ENCODE data around the gene RAB40C.

The RAB40C gene

GRCh38 chr16:589658-590187, at the start of gene RAB40C:
Gene RAB40C (plus strand): TSS chr16:590066. CDS start chr16:590292, 226 bp downstream.
- peak; percentile 99 for DNase-seq

DNA sequence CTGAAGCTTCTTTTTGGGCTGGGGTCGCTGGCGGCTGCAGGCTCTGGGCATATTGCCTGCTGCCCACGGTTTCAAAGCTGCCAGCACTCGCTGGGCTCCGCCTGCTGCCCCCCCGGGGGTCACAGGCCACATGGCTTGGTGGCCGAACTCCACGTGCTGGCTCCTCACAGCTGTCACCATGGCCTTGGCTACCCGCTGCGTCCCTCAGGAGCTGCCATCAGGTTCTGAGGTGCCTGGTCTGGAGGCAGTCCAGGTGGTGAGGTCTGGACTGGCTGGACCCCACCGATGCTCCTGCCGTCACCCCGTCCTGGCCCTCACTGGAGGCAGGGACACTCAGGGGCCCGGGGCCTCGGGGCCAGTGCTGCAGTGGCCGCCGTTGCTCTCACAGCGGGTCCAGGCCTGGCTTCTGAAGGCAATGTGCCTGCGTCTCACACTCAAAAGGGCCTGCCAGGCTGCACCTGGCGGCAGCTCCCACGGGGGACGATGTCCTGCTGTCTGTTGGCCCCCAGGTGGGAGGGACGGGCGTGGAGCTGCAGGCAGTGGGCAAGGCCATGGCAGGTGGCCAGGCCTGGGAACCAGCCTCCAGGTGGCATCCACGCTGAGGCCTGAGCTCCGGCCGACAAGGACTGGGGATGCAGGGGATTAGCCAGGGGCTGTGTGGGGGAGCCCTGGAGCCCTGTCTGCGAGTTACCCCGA, 49.1 kb upstream of the RAB40C start:
- DNase-seq, result no peak

DNA sequence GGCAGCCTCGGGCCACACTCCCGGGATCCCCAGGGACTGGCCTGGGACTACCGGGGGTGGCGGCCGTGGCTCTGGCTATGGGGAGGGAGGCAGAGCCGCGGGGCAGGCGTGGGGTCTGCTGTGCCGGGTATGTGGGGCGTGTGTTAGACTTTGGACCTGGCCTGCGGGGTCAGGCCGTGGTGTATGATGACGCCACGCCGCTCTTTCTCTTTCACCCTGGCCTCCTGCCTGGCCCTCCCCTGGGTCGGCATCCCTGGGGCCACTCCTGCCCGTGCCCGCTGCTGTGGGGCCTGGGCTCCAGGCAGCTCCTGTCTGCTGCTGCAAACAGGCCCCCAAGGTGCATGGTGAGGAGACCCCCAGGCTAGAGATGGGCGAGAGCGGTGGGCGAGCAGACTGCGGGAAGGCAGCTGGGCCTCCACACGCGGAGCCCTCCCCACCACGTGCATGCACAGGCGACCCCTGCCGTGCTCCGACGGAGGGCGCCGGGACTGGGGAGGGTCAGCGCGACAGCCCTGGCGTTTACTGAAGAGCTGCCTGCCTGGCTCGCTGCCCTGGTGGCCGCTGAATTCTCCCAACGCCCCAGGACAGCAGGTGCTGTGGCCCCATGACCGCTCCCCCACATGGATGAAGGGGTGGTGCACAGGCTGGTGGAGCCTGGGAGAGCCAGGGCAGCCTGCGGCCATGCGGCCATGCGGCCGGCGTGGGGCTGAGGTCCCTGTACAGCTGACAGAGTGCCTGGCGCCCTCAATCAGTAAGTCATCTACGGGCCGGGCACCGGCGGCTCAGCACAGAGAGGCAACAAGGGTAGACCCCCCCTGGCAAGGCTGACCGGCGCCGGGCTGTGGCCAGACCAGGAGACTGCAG, 46.3 kb upstream of the RAB40C start:
- DNase-seq, result no peak

GRCh38 chr16:544517-544916, 45.3 kb upstream of the RAB40C start:
- no peak for DNase-seq

GRCh38 chr16:546909-547770, 42.7 kb upstream of the RAB40C start:
- peak; percentile 72 for DNase-seq

- DNase-seq, result no peak
These were observed 41.3 kb upstream of the RAB40C start for GRCh38 chr16:548586-548985.

GRCh38 chr16:549544-550263, 40.2 kb upstream of the RAB40C start:
- DNase-seq, result no peak

DNA sequence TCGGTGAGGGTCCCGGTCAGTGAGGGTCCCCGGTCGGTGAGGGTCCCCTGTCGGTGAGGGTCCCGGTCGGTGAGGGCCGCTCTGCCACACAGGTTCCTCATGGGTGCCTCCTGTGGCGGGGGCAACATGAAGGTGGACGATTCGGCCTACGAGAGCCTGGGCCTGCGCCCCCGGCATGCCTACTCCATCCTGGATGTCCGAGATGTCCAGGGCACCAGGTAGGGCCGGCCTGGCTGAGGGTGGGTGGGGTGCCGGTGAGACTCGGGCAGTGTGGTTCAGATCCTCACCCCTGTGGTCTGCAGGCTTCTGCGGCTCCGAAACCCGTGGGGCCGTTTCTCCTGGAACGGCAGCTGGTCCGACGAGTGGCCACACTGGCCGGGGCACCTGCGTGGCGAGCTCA, 38.7 kb upstream of the RAB40C start:
- DNase-seq, result no peak

- no peak for DNase-seq
These were observed 37.7 kb upstream of the RAB40C start for GRCh38 chr16:552171-552570.

- no peak for DNase-seq
These were observed 36.1 kb upstream of the RAB40C start for GRCh38 chr16:553601-554296.

- no peak for DNase-seq
These were observed 35.6 kb upstream of the RAB40C start for GRCh38 chr16:554297-554621.

DNA sequence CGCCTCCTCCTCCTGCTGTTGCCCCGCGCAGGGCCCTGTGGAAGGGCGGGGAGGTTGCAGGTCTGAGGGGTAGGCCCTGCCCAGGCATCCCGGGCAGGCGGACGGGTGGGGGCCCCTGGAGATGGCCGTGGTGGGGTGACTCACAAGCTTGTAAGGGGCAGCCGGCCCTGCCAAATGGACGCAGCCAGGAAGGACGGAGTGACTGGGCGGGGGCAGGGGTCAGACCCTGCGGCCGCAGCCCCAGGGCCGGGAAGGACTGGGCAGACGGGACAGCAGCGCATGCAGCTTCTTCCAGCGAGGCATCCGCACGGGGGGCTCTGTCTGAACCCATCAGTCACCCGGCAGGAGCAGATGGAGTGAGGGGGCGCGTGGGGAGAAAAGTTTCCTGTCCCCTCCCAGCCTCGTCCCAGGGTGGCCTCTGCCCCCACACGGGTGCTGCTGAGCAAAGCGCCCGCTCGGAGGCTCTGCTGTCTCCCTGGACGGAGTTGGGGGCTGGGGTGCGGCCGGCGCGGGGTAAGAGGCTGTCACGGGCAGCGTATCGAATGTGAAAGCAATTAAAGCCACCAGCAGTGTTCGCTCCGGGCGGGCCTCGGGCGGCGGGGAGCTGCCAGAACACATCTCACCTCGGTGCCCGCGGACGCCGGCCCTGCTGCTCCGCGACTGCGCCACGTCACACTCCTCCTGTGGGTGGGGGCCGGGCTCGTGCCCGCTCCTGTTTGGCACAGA, 35.1 kb upstream of the RAB40C start:
- DNase-seq, result no peak

- peak; percentile 51 for DNase-seq
These were observed 34.1 kb upstream of the RAB40C start for GRCh38 chr16:555528-556473.

DNA sequence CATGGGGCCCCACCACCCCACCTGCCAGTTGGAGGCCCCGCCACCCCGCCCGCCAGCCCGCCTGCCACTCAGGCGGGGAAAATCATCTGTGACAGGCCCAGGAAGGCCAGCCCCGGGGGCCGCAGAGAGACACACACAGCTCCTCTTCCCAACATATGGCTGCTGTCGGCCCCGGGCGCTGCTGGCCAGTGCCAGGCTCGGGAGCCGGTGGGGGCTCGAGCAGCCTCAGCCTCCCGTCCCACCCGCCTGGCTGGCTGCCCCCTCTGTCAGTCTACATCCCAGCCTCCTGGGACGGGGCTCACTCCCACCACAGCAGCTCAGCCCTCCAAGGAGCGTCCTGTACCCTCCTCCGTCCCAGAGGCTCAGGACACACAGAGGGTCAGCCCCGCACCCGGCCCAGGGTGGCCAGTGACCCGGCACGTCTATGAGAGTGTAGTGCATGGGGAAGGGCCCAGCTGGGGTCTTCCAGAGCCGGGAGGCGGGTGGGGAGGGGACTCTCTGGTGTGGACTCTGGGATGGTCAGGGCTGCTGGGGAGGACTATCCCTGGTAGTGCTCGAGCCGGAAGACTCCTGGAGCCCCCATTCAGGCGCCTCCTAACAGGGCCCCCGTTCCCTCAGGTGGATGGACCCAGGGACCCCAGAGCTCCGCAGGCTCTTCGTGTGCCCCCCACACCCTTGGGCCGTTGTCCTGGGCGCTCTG, 33.2 kb upstream of the RAB40C start:
- no peak for DNase-seq

GRCh38 chr16:557463-558297, 32.2 kb upstream of the RAB40C start:
- DNase-seq, result peak; percentile 42

DNA sequence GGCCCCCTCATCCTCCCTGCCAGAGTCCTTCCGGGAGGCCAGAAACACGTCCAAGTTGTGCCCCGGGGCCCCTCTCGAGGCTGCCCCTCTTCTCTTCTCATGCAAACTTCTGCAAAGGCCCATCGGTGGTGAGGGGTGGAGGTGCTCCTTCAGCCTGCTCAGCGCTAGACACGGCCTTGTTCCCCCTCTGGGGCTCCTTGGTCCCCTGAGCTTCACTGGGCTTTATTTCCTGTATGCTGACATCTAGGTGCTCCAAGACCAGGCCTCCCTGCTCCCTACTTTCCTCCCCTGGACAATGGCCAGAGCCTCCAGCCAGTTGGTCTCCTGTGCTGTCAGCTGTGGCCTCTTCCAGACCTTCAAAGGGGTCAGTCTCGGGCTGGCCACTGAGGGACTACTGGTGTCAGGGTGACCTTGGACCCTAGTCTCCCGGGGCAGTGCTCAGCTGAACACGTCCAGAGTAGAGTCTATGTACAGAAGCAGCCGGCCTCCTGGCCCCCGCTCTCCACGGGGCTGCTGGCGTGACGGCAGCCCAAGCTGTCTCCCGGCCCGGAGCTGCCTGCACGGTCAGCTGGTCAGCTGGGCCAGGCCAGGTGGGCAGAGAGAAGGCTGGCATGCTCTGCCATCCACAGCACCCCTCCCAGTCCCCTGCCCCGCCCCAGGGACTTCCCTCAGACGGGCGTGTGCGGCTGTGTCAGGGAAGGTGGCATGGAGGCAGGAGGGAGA, 31.4 kb upstream of the RAB40C start:
- DNase-seq, result peak; percentile 43

DNA sequence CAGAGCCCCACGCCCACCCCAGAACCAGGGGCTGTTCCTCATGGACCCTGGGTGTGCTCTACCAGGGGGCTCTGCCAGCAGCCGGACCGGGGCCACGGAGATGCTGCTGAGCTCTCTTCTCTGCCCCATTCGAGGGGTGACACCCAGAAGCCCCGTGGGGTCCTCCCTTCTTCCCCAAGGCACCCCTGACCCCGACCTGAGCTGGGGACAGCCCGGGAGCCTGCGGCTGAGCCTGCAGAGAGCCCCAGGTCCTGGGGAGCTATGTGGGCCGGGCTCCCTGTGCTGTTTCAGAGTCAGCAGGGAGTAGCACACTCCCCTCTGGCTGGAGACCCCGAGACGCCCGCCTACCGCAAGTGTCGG, 30.9 kb upstream of the RAB40C start:
- DNase-seq, result no peak
